ENCODE measurements around the gene MRPL3. TPM values are rescaled to one million over a fixed set of nuclear protein-coding genes. Genes with fewer than 3 reads are reported as not detected.
"Not testable (repeated sequence)": the region's sequence is repeated elsewhere in the genome, so short reads cannot be mapped to it uniquely, and the experiment has no call there.

MRPL3 gene
- total RNA-seq, 2 donors from 2014 or later, result 52.4 to 65.4 TPM

DNA sequence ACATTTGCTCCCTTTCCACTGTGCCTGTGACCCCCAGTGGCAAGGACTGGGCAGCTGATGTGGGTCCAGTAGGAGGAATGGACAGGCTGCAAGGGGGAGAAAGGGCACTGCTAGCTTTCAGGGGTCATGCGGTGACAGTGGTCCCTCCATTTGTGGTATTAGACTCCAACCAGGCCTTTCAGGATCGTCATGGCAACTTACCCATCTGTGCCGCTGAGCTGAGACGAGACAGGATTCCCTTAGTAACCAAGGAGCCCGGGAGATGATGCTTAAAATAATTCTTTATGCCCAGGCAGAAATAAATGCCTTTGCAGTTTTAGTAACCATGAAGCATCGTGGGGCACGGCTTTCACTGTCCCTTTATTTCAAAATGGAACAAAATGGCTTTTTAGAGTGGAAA lies 15.9 kb upstream of the MRPL3 start:
- ATAC-seq (no peak), DNase-seq (no peak)
- intact Hi-C loops (cut with DNase I, micrococcal nuclease), result no loop called here

DNA sequence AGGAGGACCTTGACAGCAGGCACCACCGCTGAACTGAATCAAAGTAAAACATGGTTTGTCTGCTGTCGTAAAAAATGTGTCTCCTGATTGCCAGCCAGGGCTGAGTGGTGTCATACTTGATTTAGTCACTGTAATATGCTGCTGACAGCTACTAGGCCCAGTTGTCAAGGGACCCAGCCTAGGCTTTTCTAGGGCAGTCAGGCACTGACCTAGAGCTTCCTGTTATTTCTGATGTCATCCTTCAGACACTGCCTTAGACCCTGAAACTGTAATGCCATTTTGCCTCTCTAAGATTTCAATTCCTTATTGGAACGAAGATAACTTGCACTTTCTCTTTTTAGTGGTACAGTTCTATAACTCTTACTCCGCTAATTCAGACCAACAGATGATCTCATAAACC lies 2.6 kb upstream of the MRPL3 start:
- ATAC-seq (no peak), DNase-seq (no peak)
- intact Hi-C loops (cut with DNase I, micrococcal nuclease), result loop anchor here in 1 of 2 donors (10.0 kb wide), 1 partner anchor 121 kb away; the partner anchor contains the start of gene NUDT16

DNA sequence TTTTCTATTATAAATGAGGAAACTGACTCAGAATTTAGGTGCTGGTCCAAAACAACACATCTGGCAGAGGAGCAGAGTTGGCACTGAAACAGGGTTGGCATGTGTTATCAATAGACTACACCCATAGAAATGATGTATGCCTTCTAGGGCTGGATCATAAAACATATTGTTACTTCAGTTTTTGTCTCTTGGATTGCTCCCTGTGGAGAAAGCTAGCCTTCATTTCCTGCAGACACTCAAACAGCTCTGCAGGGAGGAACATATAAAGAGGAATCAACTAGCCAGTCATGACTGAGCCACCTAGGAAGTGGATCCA lies 507 bp upstream of the MRPL3 start:
- ATAC-seq, result peak; percentile 42
- intact Hi-C loops (cut with DNase I, micrococcal nuclease), result loop anchor here in 1 of 2 donors (10.0 kb wide), 1 partner anchor 118 kb away; the partner anchor contains the start of gene NUDT16

DNA sequence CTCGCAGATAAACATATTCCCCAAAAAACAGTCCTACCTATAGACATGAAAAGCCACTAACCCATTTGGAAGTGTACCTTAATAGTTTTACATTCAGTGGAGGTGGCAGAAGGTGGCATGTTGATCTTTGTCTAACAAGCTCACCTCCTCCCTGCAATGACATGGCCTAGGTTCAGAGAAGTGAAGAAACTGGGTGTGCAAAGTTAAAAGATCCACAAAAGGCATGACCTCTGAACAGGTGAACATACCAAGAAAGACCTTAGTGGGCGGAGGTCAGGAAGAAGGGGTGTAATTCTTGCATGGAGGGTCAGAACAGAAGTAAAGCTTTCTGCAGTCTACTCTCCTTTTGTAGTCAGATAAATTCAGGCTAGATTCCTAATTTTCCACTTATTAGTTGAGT lies 822 bp downstream of the MRPL3 start:
- DNase-seq, result no peak
- intact Hi-C loops (cut with DNase I, micrococcal nuclease), result loop anchor here in 1 of 2 donors (10.0 kb wide), 1 partner anchor 117 kb away; the partner anchor contains the start of gene NUDT16
- ATAC-seq, result peak; percentile 41

More for the DNA sequence above, 507 bp upstream of the MRPL3 start:
- DNase-seq, result peak in 1 of 2 donors; percentile 19

DNA sequence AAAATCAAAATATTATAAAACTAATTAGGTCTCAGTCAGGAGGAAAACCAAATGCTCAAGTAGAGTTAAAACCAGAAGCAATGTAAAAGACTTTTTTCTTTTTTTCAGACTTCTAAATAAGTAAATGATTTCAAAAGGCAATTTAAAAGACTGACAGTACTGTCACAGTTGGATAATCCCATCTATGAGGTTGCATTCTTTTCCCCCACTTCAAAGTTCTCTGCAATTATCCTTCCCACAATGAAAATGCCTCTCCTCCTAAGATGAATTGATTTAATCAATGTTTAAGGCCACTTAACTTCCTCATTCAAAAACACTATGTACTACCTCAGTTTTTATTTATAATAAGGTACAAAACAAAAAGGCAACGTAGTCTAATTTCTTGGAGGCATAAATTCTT lies 8.1 kb downstream of the MRPL3 start:
- no peak for ATAC-seq
- intact Hi-C loops (cut with DNase I, micrococcal nuclease), result no loop called here

DNA sequence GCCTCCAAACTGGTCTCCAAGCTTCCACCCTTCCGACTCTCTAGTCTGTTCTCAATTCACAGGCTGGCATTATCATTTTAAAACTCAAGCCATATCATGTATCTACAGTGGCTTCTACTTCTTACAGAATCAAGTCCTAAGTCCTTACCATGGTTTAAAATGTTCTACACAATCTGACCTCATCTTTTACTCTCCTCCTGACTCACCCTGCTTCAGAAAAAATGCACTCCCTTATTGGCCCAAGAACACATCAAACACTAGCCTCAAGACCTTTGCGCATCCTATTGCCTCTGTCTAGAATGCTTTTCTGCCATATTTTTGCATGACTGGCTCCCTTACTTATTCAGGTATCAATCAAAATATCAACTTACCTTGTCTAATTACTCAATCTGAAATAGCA lies 11.0 kb downstream of the MRPL3 start:
- no peak for ATAC-seq
- DNase-seq, result no peak
- intact Hi-C loops (cut with DNase I, micrococcal nuclease), result no loop called here

More for the DNA sequence above, 8.1 kb downstream of the MRPL3 start:
- DNase-seq, result no peak

DNA sequence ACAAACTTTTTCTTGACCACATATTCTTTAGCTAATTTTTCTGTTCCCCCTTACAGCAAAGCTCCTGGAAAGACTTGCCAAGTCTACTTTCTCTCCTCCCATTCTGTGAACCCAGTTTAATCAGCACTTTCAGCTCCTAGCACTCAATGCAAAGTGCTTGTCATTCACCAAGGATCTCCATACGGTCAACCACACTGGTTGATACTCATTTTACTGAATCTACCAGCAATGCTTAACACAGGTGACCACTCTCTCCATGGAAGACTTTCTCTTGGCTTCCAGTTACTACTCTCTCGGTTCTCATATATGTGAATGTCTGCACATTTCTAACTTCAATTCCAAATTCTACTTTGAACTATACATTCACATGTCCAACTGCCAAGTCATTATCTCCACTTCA lies 11.7 kb downstream of the MRPL3 start:
- ATAC-seq, result no peak
- no peak for DNase-seq
- intact Hi-C loops (cut with DNase I, micrococcal nuclease), result no loop called here

DNA sequence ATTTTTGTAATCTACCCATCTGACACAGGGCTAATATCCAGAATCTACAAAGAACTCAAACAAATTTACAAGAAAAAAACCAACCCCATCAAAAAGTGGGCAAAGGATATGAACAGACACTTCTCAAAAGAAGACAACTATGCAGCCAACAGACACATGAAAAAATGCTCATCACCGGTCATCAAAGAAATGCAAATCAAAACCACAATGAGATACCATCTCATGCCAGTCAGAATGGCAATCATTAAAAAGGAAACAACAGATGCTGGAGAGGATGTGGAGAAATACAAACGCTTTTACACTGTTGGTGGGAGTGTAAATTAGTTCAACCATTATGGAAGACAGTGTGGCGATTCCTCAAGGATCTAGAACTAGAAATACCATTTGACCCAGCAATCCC lies 16.2 kb downstream of the MRPL3 start:
- intact Hi-C loops (cut with DNase I, micrococcal nuclease); DNase-seq; ATAC-seq: not testable (repeated sequence)

DNA sequence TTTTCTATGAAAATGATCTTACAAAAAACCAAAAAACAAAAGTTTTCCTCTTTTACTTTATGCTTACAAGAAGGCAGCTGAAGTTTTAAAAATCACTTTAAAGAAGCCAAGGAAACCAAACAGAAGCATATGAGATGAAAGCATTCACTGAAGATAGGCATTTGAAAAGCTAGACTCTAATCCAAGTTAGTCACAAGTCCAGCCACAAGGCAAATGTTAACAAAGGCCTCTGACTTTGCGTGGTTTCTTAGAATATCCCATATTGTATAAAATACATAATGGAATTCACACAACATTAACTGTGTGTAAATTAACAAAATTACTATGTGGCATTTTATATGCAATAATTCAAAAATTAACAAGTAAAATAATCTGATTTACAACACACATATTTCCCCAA lies 17.7 kb downstream of the MRPL3 start:
- no peak for ATAC-seq
- intact Hi-C loops (cut with DNase I, micrococcal nuclease), result no loop called here

DNA sequence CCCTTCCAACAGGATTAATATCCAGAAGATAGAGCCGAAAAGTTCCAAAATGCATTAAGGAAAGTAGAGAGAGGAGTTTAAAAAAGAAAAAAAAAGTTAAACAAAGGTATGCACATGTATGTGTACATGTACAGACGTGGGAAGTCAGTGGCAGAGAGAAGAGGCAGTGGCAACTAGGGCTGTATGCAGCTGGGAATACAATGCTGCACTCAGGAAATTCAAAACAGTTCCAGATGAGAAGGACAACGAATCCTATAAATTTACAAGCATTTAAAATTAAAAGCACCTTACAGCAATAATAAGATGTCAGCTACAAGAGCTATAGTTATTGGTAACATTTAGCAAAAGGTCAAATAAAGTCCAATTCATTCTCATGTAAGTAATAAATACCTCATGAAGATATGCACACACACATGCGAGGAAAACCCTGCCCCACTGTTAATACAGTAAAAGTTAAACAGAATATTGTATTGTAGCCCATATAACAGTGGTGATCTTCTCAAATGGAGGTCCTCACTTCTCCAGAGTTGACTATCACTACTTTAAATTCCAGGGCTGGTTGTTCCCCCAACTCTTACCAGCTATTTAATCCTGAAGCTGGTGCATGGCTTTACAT lies 18.2 kb downstream of the MRPL3 start:
- no peak for ATAC-seq
- DNase-seq, result no peak
- intact Hi-C loops (cut with DNase I, micrococcal nuclease), result no loop called here

More for the DNA sequence above, 17.7 kb downstream of the MRPL3 start:
- no peak for DNase-seq

DNA sequence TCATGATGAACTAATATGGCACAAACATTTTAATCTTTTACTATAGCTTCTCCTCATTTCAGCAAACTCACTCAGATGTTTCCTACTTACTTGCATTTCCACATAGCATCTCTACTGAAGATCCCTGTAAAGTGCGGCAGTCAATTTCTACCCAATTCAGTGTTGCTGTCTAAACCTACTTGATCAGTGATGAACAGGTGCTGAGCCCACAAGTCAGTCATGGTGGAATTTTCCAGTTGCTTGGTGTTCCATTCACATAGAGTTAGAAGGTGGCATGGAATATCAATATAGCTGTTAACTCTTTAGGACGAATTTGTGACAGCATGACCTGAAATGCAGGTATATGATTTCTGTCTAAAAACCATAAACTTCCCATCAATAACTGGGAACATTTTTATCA lies 22.7 kb downstream of the MRPL3 start:
- intact Hi-C loops (cut with DNase I, micrococcal nuclease), result no loop called here
- no peak for ATAC-seq
- DNase-seq, result no peak

DNA sequence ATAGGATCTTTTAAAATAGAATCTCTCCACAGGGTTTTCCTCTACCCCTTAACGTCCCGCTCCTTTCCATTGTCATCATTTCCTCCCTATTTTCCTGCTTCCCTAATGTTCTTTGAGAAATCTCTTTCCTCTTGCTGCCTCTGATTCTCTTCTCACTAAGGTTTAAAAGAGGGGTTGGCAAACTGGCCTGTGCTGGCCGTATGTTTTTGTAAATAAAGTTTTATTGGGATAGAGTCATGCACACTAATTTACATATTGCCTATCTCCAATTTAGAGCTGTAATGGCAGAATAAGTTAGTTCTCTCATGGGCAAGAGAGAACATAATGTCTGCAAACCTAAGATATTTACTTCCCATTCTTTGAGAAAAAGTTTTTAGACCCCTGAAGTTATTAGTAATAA lies 25.0 kb downstream of the MRPL3 start:
- no peak for ATAC-seq
- intact Hi-C loops (cut with DNase I, micrococcal nuclease), result no loop called here
- no peak for DNase-seq

DNA sequence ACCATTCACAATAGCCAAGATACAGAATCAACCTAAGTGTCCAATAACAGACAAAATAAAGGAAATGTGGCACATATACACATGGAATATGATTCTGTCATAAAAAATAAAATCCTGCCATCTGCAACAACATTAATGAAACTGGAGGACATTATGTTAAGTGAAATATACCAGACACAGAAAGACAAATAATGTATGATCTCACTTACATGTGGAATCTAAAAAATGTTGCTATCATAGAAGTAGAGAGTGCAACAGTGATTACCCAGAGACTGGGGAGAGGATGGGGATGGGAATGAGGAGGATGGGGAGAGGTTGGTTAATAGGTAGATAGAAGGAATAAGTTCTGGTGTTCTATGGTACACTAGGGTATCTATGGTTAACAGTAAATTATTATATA lies 28.7 kb downstream of the MRPL3 start:
- no peak for ATAC-seq
- intact Hi-C loops (cut with DNase I, micrococcal nuclease), result no loop called here

DNA sequence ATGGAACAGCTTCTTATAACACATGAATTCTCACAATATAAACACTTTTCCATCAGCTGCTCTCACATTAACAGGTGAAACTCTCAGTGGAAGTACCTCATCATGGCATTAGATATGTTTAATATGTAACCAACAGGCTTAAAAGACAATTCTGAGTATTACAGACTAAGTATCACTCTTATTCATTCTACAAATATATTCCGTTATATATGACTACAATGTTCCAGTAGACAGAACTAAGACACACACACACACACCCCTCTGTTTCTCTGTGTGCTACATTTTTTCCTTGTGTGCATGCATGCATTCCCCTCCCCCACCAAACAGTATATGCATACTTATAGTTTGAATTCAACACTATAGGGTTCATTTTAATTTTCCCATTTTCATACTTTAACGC lies 32.4 kb downstream of the MRPL3 start:
- intact Hi-C loops (cut with DNase I, micrococcal nuclease), result no loop called here
- ATAC-seq (no peak), DNase-seq (no peak)

More for the DNA sequence above, 28.7 kb downstream of the MRPL3 start:
- DNase-seq, result no peak

DNA sequence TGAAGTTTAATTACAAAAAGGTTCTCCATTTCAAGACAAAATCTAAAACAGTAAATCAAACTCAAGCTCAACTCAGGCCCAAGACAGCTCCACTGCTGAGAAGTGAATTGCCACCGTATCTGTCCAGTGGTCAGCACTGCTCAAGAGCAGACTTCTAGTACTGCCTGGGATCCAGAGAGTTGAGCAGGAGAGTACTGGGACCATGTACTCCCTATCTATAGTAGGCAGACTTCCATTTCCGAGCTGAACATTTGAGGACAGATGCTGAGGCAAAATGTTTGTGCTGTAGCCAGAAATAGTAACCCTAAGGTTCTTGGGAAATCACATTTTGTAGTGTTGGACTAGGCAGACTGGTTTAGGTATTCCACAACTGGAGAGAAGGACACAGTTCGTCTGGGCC lies 44.1 kb downstream of the MRPL3 start:
- ATAC-seq (no peak), DNase-seq (no peak)
- intact Hi-C loops (cut with DNase I, micrococcal nuclease), result no loop called here

DNA sequence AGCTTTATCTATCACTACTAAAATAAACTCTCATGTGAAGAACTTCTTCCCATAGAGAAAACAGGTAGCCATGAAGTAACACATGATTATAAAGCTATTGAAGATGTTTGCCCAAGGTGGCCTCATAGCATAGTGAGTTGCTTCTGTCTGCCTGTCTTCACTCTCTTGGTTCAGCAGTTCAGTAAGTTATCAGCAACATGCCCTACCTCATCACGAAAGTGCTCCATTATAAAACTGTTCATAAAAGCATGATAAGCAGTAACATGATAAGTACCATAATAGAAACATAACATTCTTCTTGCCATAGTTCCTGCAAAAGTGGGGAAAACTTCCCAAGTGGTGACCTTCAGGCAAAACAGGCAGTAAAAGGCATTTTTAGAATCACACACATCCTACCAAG lies 45.6 kb downstream of the MRPL3 start:
- no peak for ATAC-seq
- intact Hi-C loops (cut with DNase I, micrococcal nuclease), result no loop called here
- no peak for DNase-seq

DNA sequence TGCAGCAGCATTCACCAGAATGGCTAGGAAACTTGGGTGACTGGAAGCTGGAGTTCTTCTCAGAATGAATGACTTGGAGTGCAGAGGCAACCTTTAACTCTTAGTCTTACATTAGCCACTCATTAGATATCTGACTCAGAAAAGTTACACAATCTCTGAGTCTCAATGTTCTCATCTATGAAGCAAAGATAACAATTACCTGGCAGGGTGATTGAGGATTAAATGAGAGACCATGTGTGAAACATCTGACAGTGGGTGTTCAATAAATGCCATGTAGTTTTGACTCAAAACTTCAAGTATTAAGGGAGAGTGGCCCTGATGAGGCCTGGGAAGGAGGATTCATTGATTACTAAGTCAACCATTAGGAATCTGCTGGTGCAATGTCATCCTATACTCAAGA lies 48.3 kb downstream of the MRPL3 start:
- intact Hi-C loops (cut with DNase I, micrococcal nuclease), result no loop called here
- no peak for DNase-seq
- no peak for ATAC-seq

DNA sequence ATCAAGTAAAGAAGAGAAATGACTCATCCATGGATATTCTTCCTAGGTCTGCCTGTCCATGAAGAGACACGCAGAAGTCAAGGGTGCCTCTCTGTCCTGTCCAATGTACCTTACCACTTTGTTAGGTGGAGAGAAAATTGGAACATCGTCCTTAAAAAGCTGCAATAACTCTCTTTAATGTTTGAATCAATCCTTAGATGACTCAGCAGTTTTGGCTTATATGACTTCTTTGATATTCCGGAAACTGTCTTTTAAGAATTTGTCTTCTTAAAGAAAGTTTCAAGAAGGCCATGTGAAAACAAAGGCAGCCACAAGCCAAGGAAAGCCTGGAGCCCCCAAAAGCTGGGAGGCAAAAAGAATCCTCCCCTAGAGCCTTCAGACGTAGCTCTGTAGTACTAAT lies 49.2 kb downstream of the MRPL3 start:
- no peak for DNase-seq

DNA sequence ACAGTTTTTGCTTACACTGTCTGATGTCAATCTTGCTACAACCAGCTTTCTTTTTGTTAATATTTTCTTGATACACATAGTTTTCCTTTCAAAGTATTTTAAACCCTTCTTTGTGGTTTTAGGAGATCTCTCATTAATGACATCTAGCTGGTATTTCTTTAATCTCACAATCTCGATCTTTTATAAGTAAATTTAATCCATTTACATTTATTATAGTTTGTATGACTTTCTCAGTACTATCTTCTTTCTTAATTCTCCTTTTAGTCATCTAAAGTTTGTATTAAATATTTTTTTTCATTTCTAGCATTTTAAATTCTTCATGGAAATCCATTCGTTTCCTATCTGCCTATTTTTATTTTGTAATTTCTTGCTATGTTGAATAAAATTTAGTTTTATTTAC lies 55.4 kb downstream of the MRPL3 start:
- DNase-seq (no peak), ATAC-seq (no peak)
- intact Hi-C loops (cut with DNase I, micrococcal nuclease), result no loop called here

More for the DNA sequence above, 49.2 kb downstream of the MRPL3 start:
- no peak for ATAC-seq
- intact Hi-C loops (cut with DNase I, micrococcal nuclease), result no loop called here

DNA sequence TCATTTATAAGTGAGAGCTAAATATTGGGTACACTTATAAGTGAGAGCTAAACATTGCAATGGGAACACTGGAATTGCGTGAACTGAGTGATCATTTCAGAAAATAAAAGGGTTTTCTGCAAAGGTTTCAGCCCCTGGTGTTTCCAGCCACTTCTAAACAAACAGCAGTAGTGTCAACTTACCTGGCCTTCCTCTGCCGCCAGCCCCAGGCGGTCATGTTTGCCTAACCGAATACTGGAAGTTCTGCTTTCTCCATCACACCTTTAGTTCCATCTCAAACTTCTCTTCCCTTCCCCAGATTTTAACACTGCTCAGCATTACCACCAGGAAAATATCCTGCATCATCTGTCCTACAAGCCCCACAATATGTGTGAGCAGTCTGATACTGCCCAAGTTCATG lies 58.6 kb downstream of the MRPL3 start:
- intact Hi-C loops (cut with DNase I, micrococcal nuclease), result no loop called here
- DNase-seq (no peak), ATAC-seq (no peak)

DNA sequence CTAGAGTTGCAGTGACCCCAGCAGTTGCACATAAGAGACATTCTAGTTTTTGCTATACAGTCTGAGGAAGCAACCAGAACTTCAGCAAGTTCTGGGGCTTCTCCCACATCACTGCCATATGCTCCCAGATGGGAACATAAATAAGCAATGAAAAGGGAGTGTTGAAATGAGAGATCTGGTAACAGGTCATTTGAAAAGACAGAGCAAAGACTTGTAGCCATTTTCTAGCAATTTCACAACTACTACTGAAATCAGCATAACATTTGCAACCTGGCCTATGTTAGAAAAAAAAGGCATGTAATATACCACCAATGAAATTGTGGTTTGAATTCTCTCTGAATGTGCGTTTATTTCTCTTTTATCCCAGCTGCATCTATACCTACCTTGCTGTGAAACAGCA lies 63.7 kb downstream of the MRPL3 start:
- intact Hi-C loops (cut with DNase I, micrococcal nuclease), result no loop called here
- ATAC-seq, result no peak
- DNase-seq, result no peak
